Measurements from ENCODE around the gene FAM98C. TPM values are rescaled to one million over a fixed set of nuclear protein-coding genes. Genes with fewer than 3 reads are reported as not detected.

FAM98C gene
- total RNA-seq, 4 donors from 2014 or later, result 8.7 to 27.1 (median 15.9) TPM

GRCh38 chr19:38377052-38377451 is 25.8 kb upstream of the FAM98C start:
- no peak for ATAC-seq
- 92 to 100% methylated on average over 1 to 2 of the region's 4 CpGs for WGBS, 2 donors (ENCODE audit: low coverage in 1 of 2)
- H3K36me3 ChIP-seq, result peaks cover 0 to 59% of the 10 kb centered on the region in 2 donors
- no peak overlapping the region for H3K27ac ChIP-seq
- TF ChIP-seq POLR2A (IDR thresholded peaks at IDR 0.05) (no peak), CTCF (IDR thresholded peaks at IDR 0.05) (no peak), EP300 (IDR thresholded peaks at IDR 0.05) (no peak), POLR2AphosphoS5 (IDR thresholded peaks at IDR 0.05) (no peak)
- H3K9me3 ChIP-seq, result no peaks in the 10 kb centered on the region
- H3K4me1 ChIP-seq, result peaks cover 8 to 32% (median 16%) of the 10 kb centered on the region in 3 donors
- peaks cover 1% of the 10 kb centered on the region for H3K27me3 ChIP-seq
- H3K4me3 ChIP-seq, result no peak overlapping the region

GRCh38 chr19:38378866-38379265 is 24.0 kb upstream of the FAM98C start:
- Histone ChIP-seq H3K36me3 (peaks cover 0 to 78% of the 10 kb centered on the region in 2 donors), H3K27ac (no peak overlapping the region), H3K9me3 (no peaks in the 10 kb centered on the region), H3K4me1 (peaks cover 8 to 30% (median 16%) of the 10 kb centered on the region in 3 donors), H3K27me3 (peaks cover 17% of the 10 kb centered on the region), H3K4me3 (no peak overlapping the region)
- 90 to 93% methylated on average over 2 to 6 of the region's 10 CpGs for WGBS, 2 donors (ENCODE audit: low coverage in 1 of 2)
- TF ChIP-seq POLR2A (IDR thresholded peaks at IDR 0.05) (no peak), CTCF (IDR thresholded peaks at IDR 0.05) (no peak), EP300 (IDR thresholded peaks at IDR 0.05) (no peak), POLR2AphosphoS5 (IDR thresholded peaks at IDR 0.05) (no peak)
- ATAC-seq, result no peak

- TF ChIP-seq CTCF (IDR thresholded peaks at IDR 0.05) (no peak), POLR2AphosphoS5 (IDR thresholded peaks at IDR 0.05) (no peak), EP300 (IDR thresholded peaks at IDR 0.05) (no peak), POLR2A (IDR thresholded peaks at IDR 0.05) (no peak)
- no peaks in the 10 kb centered on the region for H3K9me3 ChIP-seq
- peaks cover 40% of the 10 kb centered on the region for H3K27me3 ChIP-seq
- no peak overlapping the region for H3K27ac ChIP-seq
- ATAC-seq, result no peak
- peaks cover 0 to 98% of the 10 kb centered on the region in 2 donors for H3K36me3 ChIP-seq
- H3K4me3 ChIP-seq, result no peak overlapping the region
- WGBS, 2 donors (ENCODE audit: low coverage in 1 of 2), result 86 to 95% methylated on average over 4 to 6 of the region's 9 CpGs
- peaks cover under 1 to 18% (median 7%) of the 10 kb centered on the region in 3 donors for H3K4me1 ChIP-seq
Measured at GRCh38 chr19:38381138-38381537, 21.8 kb upstream of the FAM98C start.

- peaks cover 53% of the 10 kb centered on the region for H3K27me3 ChIP-seq
- WGBS, 2 donors (ENCODE audit: low coverage in 1 of 2), result 70% methylated on average over 2 of the region's 10 CpGs; no CpG with 5 or more reads in 1 of the 2 donors
Measured at GRCh38 chr19:38383184-38383583, 19.7 kb upstream of the FAM98C start.

More at GRCh38 chr19:38383184-38383583, 19.7 kb upstream of the FAM98C start:
- Histone ChIP-seq H3K4me1 (peaks cover 0 to 24% (median 14%) of the 10 kb centered on the region in 3 donors), H3K9me3 (no peaks in the 10 kb centered on the region), H3K36me3 (peaks cover 0 to 84% of the 10 kb centered on the region in 2 donors), H3K27ac (no peak overlapping the region), H3K4me3 (no peak overlapping the region)
- no peak for TF ChIP-seq POLR2A (IDR thresholded peaks at IDR 0.05)
- no peak for TF ChIP-seq EP300 (IDR thresholded peaks at IDR 0.05)
- no peak for TF ChIP-seq POLR2AphosphoS5 (IDR thresholded peaks at IDR 0.05)
- no peak for TF ChIP-seq CTCF (IDR thresholded peaks at IDR 0.05)
- no peak for ATAC-seq

Measured in gastroesophageal sphincter (tissue), 4 donors.